GM18498 (cell line): ENCODE results near the gene SURF1.
"Not testable (repeated sequence)": the region's sequence is repeated elsewhere in the genome, so short reads cannot be mapped to it uniquely, and the experiment has no call there.

ENCODE experiments used
- ATAC-seq: cut with Tn5 transposase; IDR thresholded peaks from one replicate; pipeline ENCODE4 v1.9.1; 2021; ENCODE audit warnings: mild to moderate bottlenecking, moderate library complexity; ENCODE audit not compliant: unreplicated experiment

SURF1 gene

DNA sequence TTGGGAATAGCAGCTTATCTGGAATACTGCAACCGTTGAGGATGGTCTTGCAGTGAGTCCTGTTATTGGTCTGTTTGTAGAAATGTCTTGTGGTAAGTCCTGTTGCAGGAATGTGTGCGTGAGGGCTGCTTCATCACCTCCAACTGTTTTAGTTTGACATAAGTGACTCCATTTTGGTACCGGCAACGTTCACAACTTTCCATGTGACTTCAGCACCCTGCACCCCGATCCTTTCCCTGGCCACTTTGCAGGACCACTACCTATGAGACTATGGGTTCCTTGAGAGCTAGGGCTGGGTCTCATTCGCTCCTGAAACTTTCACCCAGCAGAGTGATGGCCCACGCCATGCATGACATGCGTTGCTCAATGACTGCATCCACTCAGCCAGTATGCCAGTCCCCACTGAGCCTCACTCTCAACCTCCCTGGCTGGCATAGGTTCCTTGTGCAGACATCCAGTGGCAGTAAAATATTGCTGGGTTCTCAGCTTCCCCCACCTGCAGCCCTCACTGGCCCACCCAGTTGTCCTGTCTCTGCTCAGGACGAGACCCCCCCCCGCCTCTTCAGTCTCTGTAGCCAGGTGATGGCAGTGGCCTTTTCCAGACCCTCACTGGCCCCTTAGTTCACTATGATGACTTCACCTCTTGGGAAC lies 28.3 kb downstream of the SURF1 start:
- ATAC-seq = no peak

GRCh38 chr9:133327021-133327420 lies 29.3 kb downstream of the SURF1 start:
- ATAC-seq = not testable (repeated sequence)

DNA sequence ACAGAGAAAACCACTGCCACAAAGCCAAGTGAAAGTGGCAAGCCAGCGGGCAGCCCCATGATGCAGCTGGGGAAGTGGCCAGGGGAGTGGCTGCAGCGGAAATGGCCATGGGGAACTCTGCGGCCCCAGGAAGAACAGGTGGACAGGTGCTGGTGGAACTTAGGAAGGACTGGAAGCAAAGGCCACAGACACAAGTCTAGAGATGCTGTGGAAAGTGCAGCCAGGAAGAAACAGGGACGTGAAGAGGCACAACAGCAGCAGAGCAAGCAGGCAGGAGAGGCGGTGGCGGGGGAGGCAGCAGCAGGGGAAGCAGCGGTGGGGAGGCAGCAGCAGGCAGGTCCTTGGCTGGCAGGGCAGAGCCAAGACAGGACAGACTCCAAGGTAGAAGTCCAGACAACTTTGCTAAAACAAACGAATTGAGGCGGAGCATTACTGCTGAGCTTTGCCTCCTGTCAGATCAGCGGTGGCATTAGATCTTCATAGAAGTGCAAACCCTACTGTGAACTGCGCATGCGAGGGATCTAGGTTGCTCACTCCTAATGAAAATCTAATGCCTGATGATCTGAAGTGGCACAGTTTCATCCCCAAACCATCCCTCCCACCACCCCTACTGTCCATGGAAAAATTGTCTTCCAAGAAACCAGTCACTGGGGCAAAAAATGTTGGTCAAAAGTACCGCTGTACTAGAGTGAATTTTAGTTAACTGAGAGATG lies 32.1 kb downstream of the SURF1 start:
- no peak for ATAC-seq

DNA sequence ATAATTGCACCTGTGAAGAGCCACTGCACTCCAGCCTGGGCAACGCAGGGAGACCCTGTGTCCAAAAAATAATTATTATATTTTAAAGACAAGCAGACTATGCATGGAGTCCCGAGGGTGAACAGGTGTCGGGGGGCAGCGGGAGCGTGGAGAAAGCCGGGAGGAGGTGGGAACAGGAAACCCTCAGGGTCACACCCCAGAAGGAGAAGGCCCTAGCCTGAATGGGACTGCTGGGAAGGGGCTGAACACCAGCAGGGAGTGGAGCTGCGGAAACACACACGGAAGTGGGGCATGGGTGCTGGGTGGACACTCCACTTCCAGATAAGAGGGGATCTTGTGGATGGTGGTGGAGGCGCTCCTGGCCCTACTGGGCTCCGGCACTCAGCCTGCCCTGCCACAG lies 33.1 kb downstream of the SURF1 start:
- ATAC-seq = no peak

DNA sequence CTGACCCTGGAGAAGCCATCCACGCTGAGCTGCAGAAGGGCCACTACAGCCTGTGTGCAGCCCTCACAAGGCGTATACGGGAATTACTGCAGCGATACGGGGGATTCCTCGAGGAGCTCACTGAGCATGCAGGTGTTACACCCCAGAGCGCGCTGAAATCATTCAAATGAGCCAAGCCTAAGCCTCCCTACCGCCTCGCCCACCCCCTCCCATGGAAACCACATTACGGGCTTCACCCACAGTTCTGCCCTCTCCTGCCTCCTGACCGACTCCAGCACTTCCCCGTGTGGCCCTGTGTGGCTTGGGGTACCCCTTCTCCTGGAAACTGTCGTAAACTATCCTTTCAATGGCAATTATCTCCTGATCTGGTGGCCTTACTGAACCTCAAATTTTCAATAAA lies 33.6 kb downstream of the SURF1 start:
- ATAC-seq = no peak

- ATAC-seq = no peak
These were observed 34.8 kb downstream of the SURF1 start for GRCh38 chr9:133321411-133321935.

DNA sequence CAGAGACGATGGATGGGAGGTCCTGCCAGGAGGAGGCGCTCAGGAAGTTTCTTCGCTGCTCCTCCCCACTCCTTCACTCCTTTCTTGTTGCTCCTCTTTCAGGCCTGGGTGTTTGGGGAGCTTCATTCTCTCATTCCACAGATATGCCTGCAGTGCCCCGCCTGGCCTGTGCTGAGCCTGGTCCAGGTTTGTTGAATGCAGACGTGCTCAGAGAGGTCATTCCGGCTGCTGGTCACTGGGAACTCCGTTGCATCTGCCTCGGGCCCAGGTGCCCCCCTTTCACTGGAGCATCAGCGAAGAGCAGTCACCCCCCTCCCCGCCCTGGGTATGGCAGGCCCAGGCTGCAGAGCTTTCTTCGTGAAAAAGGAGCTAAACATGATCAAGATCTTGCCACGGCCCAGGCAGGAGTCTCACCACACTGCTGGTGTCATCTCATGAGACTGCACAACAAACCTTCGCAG lies 35.8 kb downstream of the SURF1 start:
- no peak for ATAC-seq

- not testable (repeated sequence) for ATAC-seq
These were observed 38.7 kb downstream of the SURF1 start for GRCh38 chr9:133317551-133317950.

- no peak for ATAC-seq
These were observed 40.3 kb downstream of the SURF1 start for GRCh38 chr9:133315997-133316396.

- no peak for ATAC-seq
These were observed 46.7 kb downstream of the SURF1 start for GRCh38 chr9:133309608-133310007.

- no peak for ATAC-seq
These were observed 49.0 kb downstream of the SURF1 start for GRCh38 chr9:133307301-133307700.

DNA sequence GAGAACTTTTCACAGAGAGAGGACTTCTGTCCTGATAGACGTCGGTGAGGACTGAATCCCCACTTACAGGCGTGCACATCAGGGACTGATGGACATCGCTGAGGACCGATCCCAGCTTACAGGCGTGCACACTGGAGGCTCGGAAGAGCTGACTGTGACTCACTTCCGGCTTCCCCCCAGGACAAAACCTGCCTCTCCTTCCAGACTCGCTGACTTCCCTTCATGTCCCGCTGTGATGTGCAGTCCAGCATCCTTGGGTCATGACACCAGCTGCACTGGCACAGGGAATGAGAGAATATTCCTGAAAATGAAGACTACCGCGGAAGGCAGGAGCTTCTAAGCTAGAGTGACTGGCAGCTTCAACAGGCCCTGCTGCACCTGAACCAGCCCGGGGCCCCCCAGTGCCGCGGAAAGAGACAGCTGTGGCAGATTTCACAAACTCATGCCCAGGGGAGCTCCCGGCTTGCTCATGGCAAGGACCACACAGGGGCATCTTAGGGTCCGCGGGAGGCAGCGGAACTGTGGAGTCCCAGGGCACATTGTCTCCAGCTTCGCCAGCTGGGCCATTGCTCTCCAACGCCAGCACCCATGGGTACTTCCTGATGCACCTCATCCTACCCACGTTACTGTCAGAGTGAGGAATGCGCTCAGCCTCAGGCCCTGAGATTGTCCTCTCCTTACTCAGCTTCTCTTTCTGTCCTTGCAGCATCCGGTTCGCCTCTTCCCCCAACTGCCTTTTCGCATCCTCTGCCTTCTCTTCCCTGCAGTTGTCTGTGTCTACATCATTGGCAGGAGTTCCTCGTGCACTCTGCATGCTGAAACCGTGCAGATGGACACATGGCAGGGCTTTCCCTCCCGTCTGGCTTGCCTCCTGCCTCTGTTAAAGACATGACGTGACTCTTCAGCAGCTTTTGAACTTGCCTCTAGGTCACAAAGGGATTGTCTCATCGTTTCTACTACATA lies 49.8 kb downstream of the SURF1 start:
- no peak for ATAC-seq

DNA sequence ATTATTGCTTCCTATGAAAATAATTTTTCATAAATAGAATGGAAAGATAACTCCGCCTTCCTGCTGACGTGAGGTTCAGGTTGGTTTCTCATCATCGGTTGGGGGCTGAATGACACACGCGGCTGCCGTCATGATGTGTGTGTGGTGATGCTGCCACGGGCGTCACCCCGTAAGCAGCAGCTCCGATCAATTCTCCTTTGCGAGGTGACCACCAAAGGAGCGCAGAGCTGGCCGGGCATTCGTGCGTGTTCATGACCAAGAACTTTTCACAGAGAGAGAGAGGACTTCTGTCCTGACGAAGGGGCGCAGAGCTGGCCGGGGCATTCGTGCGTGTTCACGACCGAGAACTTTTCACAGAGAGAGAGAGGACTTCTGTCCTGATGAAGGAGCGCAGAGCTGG lies 50.6 kb downstream of the SURF1 start:
- no peak for ATAC-seq

GRCh38 chr9:133304477-133305377 lies 51.6 kb downstream of the SURF1 start:
- no peak for ATAC-seq

- ATAC-seq = no peak
These were observed 52.2 kb downstream of the SURF1 start for GRCh38 chr9:133304158-133304470.

- ATAC-seq = no peak
These were observed 52.8 kb downstream of the SURF1 start for GRCh38 chr9:133303266-133304157.
